Ammon's horn (tissue), 1 donor: ENCODE results near the gene MBD3L2B.
"Not testable (repeated sequence)": the region's sequence is repeated elsewhere in the genome, so short reads cannot be mapped to it uniquely, and the experiment has no call there.

Source experiments
- DNase-seq: peaks from one replicate; pipeline ENCODE4 v3.0.0-alpha.2; 2016; ENCODE audit warnings: low spot score

Gene MBD3L2B

DNA sequence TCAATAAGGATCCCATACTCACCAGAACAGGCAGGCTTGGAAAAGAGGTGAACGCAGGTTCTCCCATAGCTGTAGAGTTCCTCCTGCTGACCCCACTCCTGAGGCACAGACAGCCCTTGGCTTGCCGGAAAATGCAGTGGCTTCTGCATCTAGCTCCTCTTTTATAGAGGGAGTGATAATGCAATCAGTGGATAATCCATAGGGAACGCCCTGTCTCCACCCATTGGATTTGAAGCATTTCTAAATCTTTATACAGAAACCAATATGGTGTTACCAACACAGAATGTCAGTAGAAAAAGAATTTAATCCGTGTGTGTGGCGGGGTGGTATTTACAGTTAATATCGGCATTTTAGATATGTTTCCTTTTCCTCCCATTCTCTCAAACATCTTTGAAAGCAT is at the start of gene MBD3L2B:
MBD3L2B (minus strand) TSS at position 101 of the 400 bp plus-strand sequence; CDS start at position 67, 34 bp downstream.
- not testable (repeated sequence) for DNase-seq

GRCh38 chr19:7069904-7070226 is 48.6 kb upstream of the MBD3L2B start:
- DNase-seq, result peak; percentile 8

DNA sequence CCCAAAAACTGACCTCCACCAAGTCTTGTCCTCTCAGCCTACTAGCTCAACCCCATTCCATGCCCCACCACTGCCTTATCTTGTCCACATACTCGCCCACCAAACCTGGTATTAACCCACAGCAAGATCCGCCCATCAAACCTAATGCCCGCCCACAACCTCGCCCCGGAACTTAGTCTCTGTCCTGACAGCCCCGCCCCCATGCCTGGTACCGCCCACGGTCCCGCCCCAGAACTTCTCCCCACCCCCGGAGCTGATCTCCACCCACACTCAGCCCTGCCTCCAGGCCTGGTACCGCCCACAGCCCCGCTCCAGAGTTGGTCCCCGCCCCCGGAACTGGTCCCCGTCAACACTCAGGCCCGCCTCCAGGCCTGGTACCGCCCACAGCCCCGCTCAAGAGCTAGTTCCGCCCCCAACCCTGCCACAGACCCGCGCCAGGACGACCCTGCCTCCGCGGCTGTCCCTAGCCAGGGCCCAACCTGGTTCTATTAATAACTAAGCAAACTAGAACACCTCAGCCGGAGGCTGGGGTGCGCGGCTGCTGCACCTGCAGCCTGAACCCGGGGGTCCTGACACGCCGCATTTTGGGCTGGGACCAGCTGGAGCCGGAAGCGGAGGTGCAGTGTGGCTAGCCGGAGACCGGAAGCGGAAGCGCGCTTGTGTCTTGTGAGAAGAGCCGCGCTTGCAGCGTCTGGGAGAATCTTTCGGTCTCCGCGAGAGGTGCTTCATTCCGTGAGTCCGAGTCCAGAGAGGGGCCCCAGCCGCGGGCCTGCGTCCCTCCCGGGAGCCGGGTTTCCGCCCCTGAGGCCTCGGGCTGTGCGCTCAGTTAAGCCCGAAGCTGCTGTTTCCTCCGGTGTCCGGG is 48.0 kb upstream of the MBD3L2B start, which contains the start of gene ZNF557:
ZNF557 (plus strand) TSS at position 662 of the 862 bp plus-strand sequence. CDS start 5,372 bp downstream, outside the sequence.
- peak; percentile 99 for DNase-seq

DNA sequence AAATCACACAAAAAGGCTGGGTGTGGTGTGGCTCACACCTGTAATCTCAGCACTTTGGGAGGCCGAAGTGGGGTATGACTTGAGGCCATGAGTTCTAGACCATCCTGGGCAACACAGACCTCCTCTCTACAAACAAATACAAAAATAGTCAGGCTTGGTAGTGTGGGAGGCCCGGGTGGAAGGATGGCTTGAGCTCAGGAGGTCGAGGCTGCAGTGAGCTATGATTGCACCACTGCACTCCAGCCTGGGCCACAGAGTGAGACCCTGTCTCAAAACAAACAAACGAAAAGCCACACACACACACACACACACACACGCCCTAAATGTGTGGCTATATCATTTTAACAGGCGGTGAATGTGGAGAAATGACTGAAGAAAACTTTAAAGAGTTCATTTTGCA is 47.4 kb upstream of the MBD3L2B start:
- DNase-seq, result no peak

- no peak for DNase-seq
These were observed 46.5 kb upstream of the MBD3L2B start for GRCh38 chr19:7067716-7068115.

DNA sequence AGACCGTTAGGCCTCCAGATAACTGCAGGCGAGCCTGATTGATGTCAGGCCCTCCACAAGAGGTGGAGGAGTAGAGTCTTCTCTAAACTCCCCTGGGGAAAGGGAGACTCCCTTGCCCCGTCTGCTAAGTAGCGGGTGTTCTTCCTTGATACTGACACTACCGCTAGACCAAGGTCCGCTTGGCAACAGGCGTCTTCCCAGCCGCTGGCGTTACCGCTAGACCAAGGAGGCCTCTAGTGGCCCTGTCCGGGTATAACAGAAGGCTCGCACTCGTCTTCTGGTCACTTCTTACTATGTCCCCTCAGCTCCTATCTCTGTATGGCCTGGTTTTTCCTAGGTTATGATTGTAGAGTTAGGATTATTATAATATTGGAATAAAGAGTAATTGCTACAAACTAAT is 45.9 kb upstream of the MBD3L2B start:
- not testable (repeated sequence) for DNase-seq

DNA sequence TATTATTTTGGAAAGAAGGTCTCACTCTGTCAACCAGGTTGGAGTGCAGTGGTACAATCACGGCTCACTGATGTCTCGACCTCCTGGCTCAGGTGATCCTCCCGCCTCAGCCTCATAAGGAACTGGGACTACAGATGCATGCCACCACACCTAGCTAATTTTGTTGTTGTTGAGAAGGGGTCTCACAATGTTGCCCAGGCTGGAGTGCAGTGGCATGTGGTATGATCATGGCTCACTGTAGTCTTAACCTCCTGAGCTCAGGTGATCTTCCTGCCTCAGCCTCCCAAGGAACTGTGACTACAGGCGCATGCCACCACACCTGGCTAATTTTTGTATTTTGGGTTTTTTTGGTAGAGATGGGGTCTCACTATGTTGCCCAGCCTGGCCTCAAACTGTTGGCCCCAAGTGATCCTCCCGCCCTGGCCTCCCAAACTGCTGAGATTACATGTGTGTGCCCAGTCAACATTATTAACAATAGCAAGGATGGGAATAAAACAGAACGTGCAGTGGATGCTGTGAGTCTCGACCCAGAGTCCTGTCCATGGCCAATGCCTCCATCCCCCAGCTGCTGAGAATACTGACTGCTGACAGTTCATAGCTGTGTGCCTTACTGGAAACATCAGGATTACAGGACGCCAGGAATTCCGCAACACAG is 42.7 kb upstream of the MBD3L2B start:
- DNase-seq, result no peak

DNA sequence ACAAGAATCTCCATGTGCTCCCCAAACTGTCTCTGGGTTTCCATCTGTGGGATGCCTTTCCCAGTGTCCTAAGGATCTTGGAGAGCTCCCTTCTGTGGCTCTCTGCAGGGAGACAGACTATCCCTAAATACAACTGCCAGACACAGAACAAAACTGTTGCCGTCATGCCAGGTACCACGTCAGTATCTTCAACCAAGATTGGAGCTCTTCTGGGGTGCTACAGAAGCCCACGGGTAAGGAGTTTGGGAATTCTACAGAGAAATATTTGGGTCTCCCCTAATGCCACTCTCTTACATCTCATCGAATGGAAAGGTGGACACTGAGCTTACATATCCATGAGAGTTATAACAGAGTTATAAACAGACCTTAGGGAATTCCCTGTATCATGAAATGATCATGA is 42.1 kb upstream of the MBD3L2B start:
- DNase-seq, result no peak

DNA sequence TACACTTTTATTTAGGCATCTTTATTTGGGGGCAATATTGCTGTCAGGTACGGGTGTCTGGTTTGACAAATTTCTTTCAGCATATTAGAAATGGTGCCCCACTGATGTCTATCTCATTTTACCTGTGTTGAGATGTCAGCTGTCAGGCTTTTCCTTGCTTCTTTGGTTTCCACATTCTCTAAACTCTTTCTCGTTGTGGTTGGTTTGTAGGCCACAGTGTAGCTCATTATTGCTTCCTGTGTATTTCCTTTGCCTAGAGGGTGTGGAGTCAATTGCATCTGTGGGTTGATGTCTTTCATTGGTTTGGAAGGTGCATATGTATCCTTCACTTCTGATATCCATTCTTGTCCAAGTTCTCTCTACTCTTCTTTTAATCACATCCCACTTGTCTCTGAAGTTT is 38.7 kb upstream of the MBD3L2B start:
- not testable (repeated sequence) for DNase-seq

DNA sequence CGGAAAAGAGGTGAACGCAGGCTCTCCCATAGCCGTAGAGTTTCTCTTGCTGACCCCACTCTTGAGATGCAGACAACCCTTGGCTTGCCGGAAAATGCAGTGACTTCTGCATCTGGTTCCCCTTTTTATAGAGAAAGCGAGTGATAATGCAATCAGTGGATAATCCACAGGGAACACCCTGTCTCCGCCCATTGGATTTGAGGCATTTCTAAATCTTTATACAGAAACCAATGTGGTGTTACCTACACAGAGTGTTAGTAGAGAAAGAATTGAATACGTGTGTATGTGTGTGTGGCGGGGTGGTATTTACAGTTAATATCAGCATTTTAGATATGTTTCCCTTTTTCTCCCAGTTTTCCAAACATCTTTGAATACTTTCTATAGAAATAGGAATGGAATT is 37.3 kb upstream of the MBD3L2B start, which contains the start of gene MBD3L3:
MBD3L3 (minus strand) TSS at position 101 of the 400 bp plus-strand sequence; CDS start at position 30, 71 bp downstream.
- not testable (repeated sequence) for DNase-seq

DNA sequence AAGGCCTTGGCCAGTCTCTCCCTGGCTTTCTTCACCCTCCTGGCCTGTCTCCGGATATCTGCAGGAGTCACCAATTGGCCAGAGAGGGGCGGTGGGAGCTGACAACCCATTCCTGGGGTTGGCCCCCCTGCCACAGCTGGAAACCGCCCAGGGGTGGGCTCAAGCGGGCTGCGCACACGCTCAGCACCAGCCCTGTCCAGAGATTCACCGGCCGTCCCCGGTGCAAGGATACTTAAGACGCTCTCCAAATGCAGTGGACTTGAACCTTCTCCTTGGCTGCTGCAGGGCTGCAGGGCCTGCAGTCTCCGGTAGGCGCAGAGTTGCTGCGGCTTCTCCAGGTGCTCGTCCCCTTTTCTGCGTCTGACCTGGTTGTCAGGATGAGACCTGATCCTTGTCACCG is 35.1 kb upstream of the MBD3L2B start:
- not testable (repeated sequence) for DNase-seq

DNA sequence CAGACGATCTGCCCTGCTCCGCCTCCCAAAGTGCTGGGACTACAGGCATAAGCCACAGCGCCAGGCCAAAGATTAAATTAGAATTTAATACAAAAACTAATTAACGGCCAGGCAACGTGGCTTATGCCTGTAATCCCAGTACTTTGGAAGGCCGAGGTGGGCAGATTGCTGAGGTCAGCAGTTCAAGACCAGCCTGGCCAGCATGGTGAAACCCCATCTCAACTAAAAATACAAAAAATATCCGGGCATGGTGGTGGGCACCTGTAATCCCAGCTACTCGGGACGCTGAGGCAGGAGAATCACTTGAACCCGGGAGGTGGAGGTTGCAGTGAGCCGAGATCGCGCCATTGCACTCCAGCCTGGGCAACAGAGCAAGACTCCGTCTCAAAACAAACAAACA is 34.4 kb upstream of the MBD3L2B start:
- not testable (repeated sequence) for DNase-seq

- not testable (repeated sequence) for DNase-seq
These were observed 33.6 kb upstream of the MBD3L2B start for GRCh38 chr19:7054635-7055368.

DNA sequence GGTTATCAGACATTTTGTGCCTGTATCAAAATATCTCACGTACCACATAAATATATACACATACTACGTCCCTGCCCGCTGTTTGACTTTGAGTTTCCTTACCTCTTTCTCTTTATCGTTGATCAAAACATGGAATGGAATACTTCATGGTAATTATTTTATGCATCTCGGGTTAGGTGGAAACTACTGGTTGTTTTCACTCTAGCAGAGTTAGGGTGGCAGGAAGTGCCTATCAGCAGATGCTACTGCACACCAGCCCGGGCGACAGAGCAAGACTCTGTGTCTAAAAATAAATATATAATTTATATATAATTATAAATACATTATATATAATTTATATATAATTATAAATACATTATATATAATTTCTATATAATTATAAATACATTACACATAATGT is 31.7 kb upstream of the MBD3L2B start:
- not testable (repeated sequence) for DNase-seq

DNA sequence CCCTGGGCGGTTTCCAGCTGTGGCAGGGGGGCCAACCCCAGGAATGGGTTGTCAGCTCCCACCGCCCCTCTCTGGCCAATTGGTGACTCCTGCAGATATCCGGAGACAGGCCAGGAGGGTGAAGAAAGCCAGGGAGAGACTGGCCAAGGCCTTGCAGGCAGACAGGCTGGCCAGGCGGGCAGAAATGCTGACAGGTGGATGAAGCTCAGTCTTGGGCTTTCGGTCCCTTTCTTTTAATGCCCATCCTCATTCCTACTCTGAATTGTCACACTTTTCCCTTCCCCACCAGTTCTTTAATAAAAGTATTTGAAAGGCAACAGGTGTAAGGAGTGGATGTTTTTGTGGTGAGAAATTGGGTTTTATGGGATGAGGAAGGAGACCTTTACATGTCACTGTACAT is 30.2 kb upstream of the MBD3L2B start:
- not testable (repeated sequence) for DNase-seq

- not testable (repeated sequence) for DNase-seq
These were observed 27.8 kb upstream of the MBD3L2B start, which contains the start of gene MBD3L2 for GRCh38 chr19:7049021-7049420. MBD3L2 (plus strand) TSS chr19:7049321; CDS start chr19:7049374, 53 bp downstream.

- not testable (repeated sequence) for DNase-seq
These were observed 20.3 kb upstream of the MBD3L2B start for GRCh38 chr19:7041563-7041962.

DNA sequence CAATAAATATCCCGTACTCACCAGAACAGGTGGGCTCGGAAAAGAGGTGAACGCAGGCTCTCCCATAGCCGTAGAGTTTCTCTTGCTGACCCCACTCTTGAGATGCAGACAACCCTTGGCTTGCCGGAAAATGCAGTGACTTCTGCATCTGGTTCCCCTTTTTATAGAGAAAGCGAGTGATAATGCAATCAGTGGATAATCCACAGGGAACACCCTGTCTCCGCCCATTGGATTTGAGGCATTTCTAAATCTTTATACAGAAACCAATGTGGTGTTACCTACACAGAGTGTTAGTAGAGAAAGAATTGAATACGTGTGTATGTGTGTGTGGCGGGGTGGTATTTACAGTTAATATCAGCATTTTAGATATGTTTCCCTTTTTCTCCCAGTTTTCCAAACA is 18.8 kb upstream of the MBD3L2B start, which contains the start of gene MBD3L4:
MBD3L4 (minus strand) TSS at position 101 of the 400 bp plus-strand sequence; CDS start at position 66, 35 bp downstream.
- DNase-seq, result not testable (repeated sequence)

GRCh38 chr19:7030278-7030677 is 9.0 kb upstream of the MBD3L2B start, which contains the start of gene MBD3L5:
MBD3L5 (plus strand) TSS chr19:7030578; CDS start chr19:7030612, 34 bp downstream.
- not testable (repeated sequence) for DNase-seq

DNA sequence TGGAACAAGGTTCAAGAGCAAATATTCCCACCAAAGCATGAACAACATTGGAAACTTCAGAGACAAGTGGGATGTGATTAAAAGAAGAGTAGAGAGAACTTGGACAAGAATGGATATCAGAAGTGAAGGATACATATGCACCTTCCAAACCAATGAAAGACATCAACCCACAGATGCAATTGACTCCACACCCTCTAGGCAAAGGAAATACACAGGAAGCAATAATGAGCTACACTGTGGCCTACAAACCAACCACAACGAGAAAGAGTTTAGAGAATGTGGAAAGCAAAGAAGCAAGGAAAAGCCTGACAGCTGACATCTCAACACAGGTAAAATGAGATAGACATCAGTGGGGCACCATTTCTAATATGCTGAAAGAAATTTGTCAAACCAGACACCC is 7.6 kb upstream of the MBD3L2B start:
- DNase-seq, result not testable (repeated sequence)

DNA sequence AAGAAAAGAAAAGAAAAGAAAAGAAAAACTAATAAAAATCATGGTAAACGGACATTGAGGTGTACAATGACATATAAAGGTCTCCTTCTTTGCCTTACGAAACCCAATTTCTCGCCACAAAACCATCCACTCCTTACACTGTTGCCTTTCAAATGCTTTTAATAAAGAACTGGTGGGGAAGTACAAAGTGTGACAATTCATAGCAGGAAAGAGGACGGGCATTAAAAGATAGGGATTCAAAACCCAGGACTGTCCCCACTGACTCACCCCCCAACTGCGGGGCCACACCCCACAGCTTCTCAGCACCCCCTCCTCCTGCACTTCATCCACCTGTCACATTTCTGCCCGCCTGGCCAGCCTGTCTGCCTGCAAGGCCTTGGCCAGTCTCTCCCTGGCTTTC is 2.4 kb downstream of the MBD3L2B start:
- DNase-seq, result no peak

DNA sequence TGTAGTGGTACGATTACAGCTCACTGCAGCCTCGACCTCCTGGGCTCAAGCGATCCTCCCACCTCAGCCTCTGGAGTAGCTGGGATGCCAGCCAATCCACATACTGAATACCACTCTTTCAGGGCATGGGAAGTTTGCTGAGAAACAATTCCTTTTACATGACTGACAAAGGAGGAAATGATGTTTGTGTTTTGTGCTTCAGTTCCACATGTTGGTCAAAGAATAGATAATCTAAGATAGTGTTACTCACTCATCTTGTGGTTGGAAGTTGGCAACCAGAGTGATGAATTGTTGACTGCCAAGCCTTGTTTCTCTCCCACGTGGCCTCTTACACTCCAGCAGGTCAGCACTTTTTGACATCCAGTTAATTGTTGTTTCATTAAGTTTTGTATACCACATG is 7.6 kb downstream of the MBD3L2B start:
- DNase-seq, result peak; percentile 70
